ENCODE data around the gene METTL25B. TPM values are rescaled to one million over a fixed set of nuclear protein-coding genes. Genes with fewer than 3 reads are reported as not detected.

METTL25B gene
- total RNA-seq, 5 donors from 2014 or later (not counting 1 experiment from before 2014, with no cell fraction given), result 13.0 to 36.1 (median 32.3) TPM

DNA sequence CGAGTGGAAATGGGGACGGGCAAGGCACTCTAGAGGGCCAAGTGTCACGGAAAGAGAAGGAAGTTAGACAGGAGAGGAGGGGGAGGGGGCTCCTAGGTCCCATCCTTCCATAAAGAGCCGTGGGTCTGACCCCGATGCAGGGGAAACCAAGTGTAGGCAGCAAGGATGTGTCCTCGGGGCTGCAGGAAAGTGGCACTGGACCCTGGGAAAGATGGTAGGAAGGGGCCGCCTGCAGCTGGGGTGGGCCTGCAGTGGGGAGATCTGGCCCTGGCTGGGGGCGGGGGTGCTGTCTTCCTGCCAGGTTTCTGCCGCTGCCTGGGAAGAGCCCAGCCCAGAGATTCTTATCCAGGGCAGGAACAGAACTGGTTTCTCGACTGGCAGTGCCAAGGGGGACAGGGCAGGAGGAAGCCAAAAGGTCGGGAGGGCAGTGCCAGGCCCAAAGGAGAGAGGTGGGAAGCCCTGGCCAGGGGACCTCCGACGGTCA lies 35.8 kb upstream of the METTL25B start:
- Mint-ChIP-seq H3K27ac (no peak overlapping the region), H3K36me3 (no peaks in the 10 kb centered on the region), H3K4me1 (peaks cover 20 to 28% (median 22%) of the 10 kb centered on the region in 3 donors), H3K27me3 (peaks cover 55 to 72% of the 10 kb centered on the region in 2 donors), H3K9me3 (no peaks in the 10 kb centered on the region), H3K4me3 (peak overlapping the region in 1 of 3 donors; percentile 14)
- 6% methylated on average over 13 of the region's 13 CpGs for WGBS (ENCODE audit: insufficient coverage)
- no peak overlapping the region for H3K4me3 ChIP-seq (ENCODE audit: control insufficient read depth in 1 of 2, extremely low read depth in 1 of 2, low read length in 1 of 2)
- ATAC-seq (replicated peaks in 1 of 4) (no peak), DNase-seq (no peak)
- H3K9me3 ChIP-seq, result no peaks in the 10 kb centered on the region
- ChIA-PET CTCF (interaction anchor here (0.8 to 6.2 kb wide), 2 partner anchors 34 kb away, joined by 4 to 68 read pairs; partner anchors contain the start of genes ISG20L2 (in 1 of the 2) and METTL25B (in 1 of the 2)), POLR2A (no interaction called here)
- no peaks in the 10 kb centered on the region for H3K36me3 ChIP-seq (ENCODE audit: control insufficient read depth in 2 of 2, extremely low read depth in 1 of 2, insufficient read depth in 1 of 2, low read length in 1 of 2)
- no peak overlapping the region for H3K27ac ChIP-seq (ENCODE audit: low read length)
- H3K27me3 ChIP-seq (replicated peaks in 1 of 2; ENCODE audit: control insufficient read depth in 2 of 2, extremely low read depth in 1 of 2, insufficient read depth in 2 of 2, low read length in 1 of 2), result peaks cover 5 to 92% of the 10 kb centered on the region in 2 experiments
- H3K4me1 ChIP-seq (ENCODE audit: control insufficient read depth in 1 of 2, extremely low read depth in 1 of 2, insufficient read depth in 2 of 2, low read length in 2 of 2), result peaks cover 15 to 28% of the 10 kb centered on the region in 2 experiments

- ATAC-seq (replicated peaks in 1 of 4) (no peak), DNase-seq (peak in 11 of 35 experiments; percentile 8 to 45 (median 25))
- H3K27ac ChIP-seq (ENCODE audit: low read length), result no peak overlapping the region
- 31% methylated on average over 11 of the region's 16 CpGs for WGBS (ENCODE audit: insufficient coverage)
- Mint-ChIP-seq H3K9me3 (no peaks in the 10 kb centered on the region), H3K4me3 (peak overlapping the region in 1 of 3 donors; percentile 8), H3K27me3 (peaks cover 59 to 77% of the 10 kb centered on the region in 2 donors), H3K27ac (peak overlapping the region in 1 of 2 donors; percentile 43), H3K36me3 (no peaks in the 10 kb centered on the region), H3K4me1 (peaks cover 20 to 28% (median 22%) of the 10 kb centered on the region in 3 donors)
- ChIA-PET POLR2A (interaction anchor here in 1 of 2 donors (0.7 kb wide), 1 partner anchor 15 kb away, joined by 5 read pairs; no protein-coding TSS in a partner anchor), CTCF (interaction anchor here in 1 of 2 donors (0.6 to 6.2 kb wide), 2 partner anchors 10 to 34 kb away, joined by 3 to 68 read pairs; partner anchors contain the start of genes ISG20L2 and METTL25B)
- no peak overlapping the region for H3K4me3 ChIP-seq (ENCODE audit: control insufficient read depth in 1 of 2, extremely low read depth in 1 of 2, low read length in 1 of 2)
- no peaks in the 10 kb centered on the region for H3K9me3 ChIP-seq
- H3K4me1 ChIP-seq (ENCODE audit: control insufficient read depth in 1 of 2, extremely low read depth in 1 of 2, insufficient read depth in 2 of 2, low read length in 2 of 2), result peaks cover 15 to 28% of the 10 kb centered on the region in 2 experiments
- no peaks in the 10 kb centered on the region for H3K36me3 ChIP-seq (ENCODE audit: control insufficient read depth in 2 of 2, extremely low read depth in 1 of 2, insufficient read depth in 1 of 2, low read length in 1 of 2)
- peaks cover 5 to 91% of the 10 kb centered on the region in 2 experiments for H3K27me3 ChIP-seq (replicated peaks in 1 of 2; ENCODE audit: control insufficient read depth in 2 of 2, extremely low read depth in 1 of 2, insufficient read depth in 2 of 2, low read length in 1 of 2)
These were observed 35.1 kb upstream of the METTL25B start for GRCh38 chr1:156692925-156693847.

DNA sequence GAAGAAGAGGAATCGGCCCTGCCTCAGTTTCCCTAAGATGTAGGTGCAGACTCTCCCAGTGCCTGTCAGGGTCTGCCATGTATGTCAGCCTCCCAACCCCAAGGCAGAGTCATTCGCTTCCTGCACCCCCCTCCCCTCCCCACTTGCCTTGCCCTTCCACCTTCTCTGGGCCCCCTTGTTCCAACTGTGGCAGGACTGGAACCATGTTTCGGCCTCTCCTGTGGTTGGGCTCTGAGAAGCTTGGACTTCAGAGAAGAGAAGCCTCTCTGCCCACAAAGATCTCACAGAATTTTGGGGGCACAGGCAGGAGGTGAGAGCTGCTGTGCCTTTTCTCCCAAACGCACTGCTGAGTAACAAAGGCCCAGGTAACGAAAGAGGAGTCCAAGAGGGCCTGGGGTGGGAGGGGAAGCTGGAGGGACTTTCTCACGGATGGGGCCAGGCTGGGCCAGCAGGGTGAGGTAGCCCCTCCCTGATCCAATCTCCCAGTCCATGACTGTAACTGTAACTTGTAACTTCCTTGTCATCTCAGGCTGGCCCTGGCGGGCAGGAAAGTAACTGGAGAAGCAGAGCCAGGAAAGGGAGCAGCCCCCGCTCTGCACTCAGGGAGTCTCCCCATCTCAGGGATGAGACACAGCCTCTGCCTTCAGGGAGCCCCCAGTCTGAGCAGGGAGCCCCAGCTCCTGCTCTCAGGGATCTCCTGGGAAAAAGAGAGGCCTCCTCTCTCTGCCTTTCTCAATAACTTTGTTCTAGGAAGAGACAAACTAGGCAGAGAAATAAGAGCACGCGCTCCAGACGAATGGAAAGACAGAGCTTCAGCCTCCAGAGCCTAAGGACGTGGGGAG lies 34.2 kb upstream of the METTL25B start:
- no peaks in the 10 kb centered on the region for H3K36me3 ChIP-seq (ENCODE audit: control insufficient read depth in 2 of 2, extremely low read depth in 1 of 2, insufficient read depth in 1 of 2, low read length in 1 of 2)
- H3K9me3 ChIP-seq, result no peaks in the 10 kb centered on the region
- Mint-ChIP-seq H3K4me1 (peaks cover 17 to 28% (median 22%) of the 10 kb centered on the region in 3 donors), H3K4me3 (no peak overlapping the region), H3K27me3 (peaks cover 65 to 73% of the 10 kb centered on the region in 2 donors), H3K36me3 (no peaks in the 10 kb centered on the region), H3K9me3 (no peaks in the 10 kb centered on the region), H3K27ac (no peak overlapping the region)
- ATAC-seq (replicated peaks in 1 of 4) (no peak), DNase-seq (no peak)
- H3K4me3 ChIP-seq (ENCODE audit: control insufficient read depth in 1 of 2, extremely low read depth in 1 of 2, low read length in 1 of 2), result no peak overlapping the region
- ChIA-PET POLR2A (interaction anchor here in 1 of 2 donors (0.7 kb wide), 1 partner anchor 16 kb away, joined by 5 read pairs; no protein-coding TSS in a partner anchor), CTCF (interaction anchor here in 1 of 2 donors (0.5 to 0.6 kb wide), 2 partner anchors 9 to 308 kb away, joined by 3 to 4 read pairs; no protein-coding TSS in a partner anchor)
- no peak overlapping the region for H3K27ac ChIP-seq (ENCODE audit: low read length)
- WGBS (ENCODE audit: insufficient coverage), result 95% methylated on average over 6 of the region's 12 CpGs
- peaks cover 5 to 89% of the 10 kb centered on the region in 2 experiments for H3K27me3 ChIP-seq (replicated peaks in 1 of 2; ENCODE audit: control insufficient read depth in 2 of 2, extremely low read depth in 1 of 2, insufficient read depth in 2 of 2, low read length in 1 of 2)
- H3K4me1 ChIP-seq (ENCODE audit: control insufficient read depth in 1 of 2, extremely low read depth in 1 of 2, insufficient read depth in 2 of 2, low read length in 2 of 2), result peaks cover 15 to 27% of the 10 kb centered on the region in 2 experiments

DNA sequence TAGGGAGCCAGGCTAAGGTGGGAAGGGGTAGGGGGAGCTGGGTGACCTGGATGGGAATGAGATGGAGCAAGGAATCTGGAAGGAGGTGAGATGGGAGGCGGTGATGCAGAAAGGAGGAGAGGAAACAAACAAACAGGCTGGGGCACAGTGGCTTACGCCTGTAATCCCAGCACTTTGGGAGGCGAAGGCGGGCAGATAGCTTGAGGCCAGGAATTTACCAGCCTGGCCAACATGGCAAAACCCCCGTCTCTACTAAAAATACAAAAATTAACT lies 33.6 kb upstream of the METTL25B start:
- Mint-ChIP-seq H3K4me1 (peaks cover 12 to 23% (median 18%) of the 10 kb centered on the region in 3 donors), H3K36me3 (peaks cover 2% of the 10 kb centered on the region), H3K27ac (no peak overlapping the region), H3K4me3 (no peak overlapping the region), H3K9me3 (no peaks in the 10 kb centered on the region), H3K27me3 (peaks cover 61 to 70% of the 10 kb centered on the region in 2 donors)
- Histone ChIP-seq H3K27me3 (replicated peaks in 1 of 2; ENCODE audit: control insufficient read depth in 2 of 2, extremely low read depth in 1 of 2, insufficient read depth in 2 of 2, low read length in 1 of 2) (peaks cover 5 to 87% of the 10 kb centered on the region in 2 experiments), H3K9me3 (no peaks in the 10 kb centered on the region), H3K36me3 (ENCODE audit: control insufficient read depth in 2 of 2, extremely low read depth in 1 of 2, insufficient read depth in 1 of 2, low read length in 1 of 2) (no peaks in the 10 kb centered on the region), H3K4me1 (ENCODE audit: control insufficient read depth in 1 of 2, extremely low read depth in 1 of 2, insufficient read depth in 2 of 2, low read length in 2 of 2) (peaks cover 15 to 22% of the 10 kb centered on the region in 2 experiments), H3K4me3 (ENCODE audit: control insufficient read depth in 1 of 2, extremely low read depth in 1 of 2, low read length in 1 of 2) (no peak overlapping the region), H3K27ac (ENCODE audit: low read length) (no peak overlapping the region)
- ChIA-PET CTCF (interaction anchor here in 1 of 2 donors (0.5 kb wide), 1 partner anchor 309 kb away, joined by 4 read pairs; no protein-coding TSS in a partner anchor), POLR2A (no interaction called here)
- no peak for DNase-seq
- 100% methylated on average over 1 of the region's 5 CpGs for WGBS (ENCODE audit: insufficient coverage)
- ATAC-seq (replicated peaks in 1 of 4), result no peak

DNA sequence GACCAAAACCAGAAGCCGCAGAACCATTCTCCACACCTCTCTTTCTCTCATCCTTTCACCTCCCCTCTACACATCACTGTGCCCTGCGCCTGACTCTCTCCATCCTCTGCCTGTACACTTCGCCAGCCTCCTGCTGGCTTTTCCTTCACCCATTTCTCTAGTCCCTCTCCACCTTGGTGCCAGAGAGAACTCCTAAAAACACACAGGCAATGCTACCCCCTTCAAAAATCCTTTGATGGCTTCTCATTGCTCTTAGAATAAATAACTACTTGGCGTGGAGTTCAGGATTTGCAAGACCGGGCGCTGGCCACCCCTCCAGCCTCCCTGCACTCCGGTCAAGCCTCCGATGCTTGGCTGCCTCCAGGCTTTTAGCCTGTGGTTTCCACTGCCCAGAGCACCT lies 31.5 kb upstream of the METTL25B start:
- 87% methylated on average over 8 of the region's 8 CpGs for WGBS (ENCODE audit: insufficient coverage)
- Mint-ChIP-seq H3K9me3 (no peaks in the 10 kb centered on the region), H3K4me1 (peaks cover 12 to 20% (median 14%) of the 10 kb centered on the region in 3 donors), H3K27me3 (peaks cover 49 to 62% of the 10 kb centered on the region in 2 donors), H3K4me3 (no peak overlapping the region), H3K27ac (peak overlapping the region in 1 of 2 donors; percentile 43), H3K36me3 (peaks cover 5% of the 10 kb centered on the region)
- peaks cover 17 to 24% of the 10 kb centered on the region in 2 experiments for H3K4me1 ChIP-seq (ENCODE audit: control insufficient read depth in 1 of 2, extremely low read depth in 1 of 2, insufficient read depth in 2 of 2, low read length in 2 of 2)
- DNase-seq (no peak), ATAC-seq (replicated peaks in 1 of 4) (no peak)
- no peak overlapping the region for H3K27ac ChIP-seq (ENCODE audit: low read length)
- ChIA-PET CTCF (no interaction called here), POLR2A (no interaction called here)
- no peaks in the 10 kb centered on the region for H3K36me3 ChIP-seq (ENCODE audit: control insufficient read depth in 2 of 2, extremely low read depth in 1 of 2, insufficient read depth in 1 of 2, low read length in 1 of 2)
- no peaks in the 10 kb centered on the region for H3K9me3 ChIP-seq
- no peak overlapping the region for H3K4me3 ChIP-seq (ENCODE audit: control insufficient read depth in 1 of 2, extremely low read depth in 1 of 2, low read length in 1 of 2)
- peaks cover 2 to 87% of the 10 kb centered on the region in 2 experiments for H3K27me3 ChIP-seq (replicated peaks in 1 of 2; ENCODE audit: control insufficient read depth in 2 of 2, extremely low read depth in 1 of 2, insufficient read depth in 2 of 2, low read length in 1 of 2)

All from T-cell (primary cell).